Right atrium auricular region (tissue), 2 donors: ENCODE data around the gene DRICH1. TPM values are rescaled to one million over a fixed set of nuclear protein-coding genes. Genes with fewer than 3 reads are reported as not detected.
"Not testable (repeated sequence)": the region's sequence is repeated elsewhere in the genome, so short reads cannot be mapped to it uniquely, and the experiment has no call there.

Source experiments
- DNase-seq: peaks from one replicate; pipeline ENCODE4 v3.0.0-alpha.2; 2019; ENCODE audit warnings: low spot score
- H3K27ac ChIP-seq, 2 donors: fragments of 200-600 bp; sonication (generic); 1 replicate in 1 of 2; 2 replicates in 1 of 2; pipeline ENCODE4 v1.5.1; 2016 to 2019
- H3K27me3 ChIP-seq, 2 donors: fragments of 200-600 bp; sonication (generic); one replicate each; pipeline versions ENCODE4 v1.5.1 to v1.6.0; 2017 to 2019
- H3K36me3 ChIP-seq: fragments of 200-600 bp; sonication (generic); one replicate; pipeline ENCODE4 v1.5.1; 2016
- H3K4me1 ChIP-seq, 2 donors: fragments of 200-600 bp; sonication (generic); one replicate each; pipeline versions ENCODE4 v1.5.1 to v1.6.0; 2017 to 2019
- H3K4me3 ChIP-seq, 2 donors: fragments of 200-600 bp; sonication (generic); 1 replicate in 1 of 2; 2 replicates in 1 of 2; pipeline ENCODE4 v1.5.1; 2017 to 2019; ENCODE audit warnings: mild to moderate bottlenecking in 1 of 2, moderate library complexity in 1 of 2
- H3K9me3 ChIP-seq, 2 donors: fragments of 200-600 bp; sonication (generic); one replicate each; pipeline ENCODE4 v1.5.1; 2019
- CTCF ChIP-seq, 2 donors: fragments of 200-600 bp; sonication (generic); IDR thresholded peaks; one replicate each; pipeline ENCODE4 v1.5.1; 2019; ENCODE audit warnings: antibody characterized with exemption in 2 of 2
- total RNA-seq, 2 donors: library from RNA; depleted of rRNA; stranded (reverse); fragments of >200 nt; gene quantifications; one replicate each; pipeline ENCODE4 v1.1.0, GENCODE V29; 2016

Gene DRICH1
- total RNA-seq, 2 donors from 2014 or later, result not detected

- no peak for TF ChIP-seq CTCF (IDR thresholded peaks at IDR 0.05)
- H3K4me3 ChIP-seq, result no peak overlapping the region
- no peak for DNase-seq
These were observed 43.6 kb upstream of the DRICH1 start for GRCh38 chr22:23675502-23676415.

GRCh38 chr22:23674886-23675501, 42.9 kb upstream of the DRICH1 start:
- H3K4me1 ChIP-seq, H3K27ac ChIP-seq, H3K4me3 ChIP-seq, DNase-seq, H3K36me3 ChIP-seq, H3K27me3 ChIP-seq, H3K9me3 ChIP-seq: not testable (repeated sequence)

More at GRCh38 chr22:23675502-23676415, 43.6 kb upstream of the DRICH1 start:
- Histone ChIP-seq H3K9me3 (no peaks in the 10 kb centered on the region), H3K36me3 (no peaks in the 10 kb centered on the region), H3K27ac (no peak overlapping the region), H3K27me3 (no peaks in the 10 kb centered on the region), H3K4me1 (peaks cover 0 to 4% of the 10 kb centered on the region in 2 donors)

GRCh38 chr22:23673826-23674690, 41.9 kb upstream of the DRICH1 start:
- no peak overlapping the region for H3K4me3 ChIP-seq
- H3K27me3 ChIP-seq, result no peaks in the 10 kb centered on the region
- no peak overlapping the region for H3K27ac ChIP-seq
- no peaks in the 10 kb centered on the region for H3K36me3 ChIP-seq
- DNase-seq, result no peak
- H3K4me1 ChIP-seq, result peaks cover 0 to 4% of the 10 kb centered on the region in 2 donors
- no peaks in the 10 kb centered on the region for H3K9me3 ChIP-seq
- TF ChIP-seq CTCF (IDR thresholded peaks at IDR 0.05), result no peak

GRCh38 chr22:23673050-23673620, 41.0 kb upstream of the DRICH1 start:
- no peak for DNase-seq
- Histone ChIP-seq H3K27me3 (no peaks in the 10 kb centered on the region), H3K4me3 (no peak overlapping the region), H3K9me3 (no peaks in the 10 kb centered on the region), H3K36me3 (no peaks in the 10 kb centered on the region), H3K27ac (no peak overlapping the region), H3K4me1 (peaks cover 0 to 4% of the 10 kb centered on the region in 2 donors)
- TF ChIP-seq CTCF (IDR thresholded peaks at IDR 0.05), result no peak

- DNase-seq, H3K36me3 ChIP-seq, H3K4me1 ChIP-seq, H3K4me3 ChIP-seq, H3K27ac ChIP-seq, H3K27me3 ChIP-seq, H3K9me3 ChIP-seq: not testable (repeated sequence)
These were observed 40.4 kb upstream of the DRICH1 start for GRCh38 chr22:23672307-23673049.

GRCh38 chr22:23671387-23671786, 39.3 kb upstream of the DRICH1 start:
- H3K4me1 ChIP-seq, H3K9me3 ChIP-seq, DNase-seq, H3K36me3 ChIP-seq, H3K27ac ChIP-seq, H3K27me3 ChIP-seq, H3K4me3 ChIP-seq: not testable (repeated sequence)
